ENCODE measurements around the gene PIM1. TPM values are rescaled to one million over a fixed set of nuclear protein-coding genes. Genes with fewer than 3 reads are reported as not detected.

Gene PIM1
- 0.52 and 0.54 TPM in 2 replicates for total RNA-seq

GRCh38 chr6:37169496-37170272 lies at the start of gene PIM1:
Gene PIM1 (plus strand): TSS chr6:37170152. CDS start chr6:37170576, 424 bp downstream.

Other genes starting within 250 kb of the PIM1 start
- gene PI16, start 215.4 kb upstream of the PIM1 start, total RNA-seq, result under 0.01 TPM in 1 of 2 replicates, not detected in the other
- gene MTCH1, start 184.0 kb upstream of the PIM1 start, total RNA-seq, result 179 and 227 TPM in 2 replicates
- gene FGD2, start 164.5 kb upstream of the PIM1 start, total RNA-seq, result not detected in 2 replicates
- gene TBC1D22B, start 87.6 kb downstream of the PIM1 start, total RNA-seq, result 8.1 and 9.3 TPM in 2 replicates
- gene TMEM217, start 88.0 kb downstream of the PIM1 start, total RNA-seq, result 5.8 and 6.8 TPM in 2 replicates
- 31.2 and 37.5 TPM in 2 replicates for gene RNF8, start 183.8 kb downstream of the PIM1 start, total RNA-seq

Measured in dermis lymphatic vessel endothelial cell (primary cell).